Neural progenitor cell (in vitro differentiated cells): Measurements from ENCODE around the gene SMIM27. TPM values are rescaled to one million over a fixed set of nuclear protein-coding genes. Genes with fewer than 3 reads are reported as not detected.

ENCODE experiments used
- DNase-seq: peaks from one replicate; pipeline ENCODE4 v3.0.0-alpha.2; 2016; ENCODE audit warnings: low spot score
- H2AFZ ChIP-seq: fragments of 200-600 bp; sonication (generic); replicated peaks from 2 replicates; pipeline ENCODE4 v1.6.1; 2016; ENCODE audit warnings: antibody characterized with exemption
- H3F3A ChIP-seq: fragments of 200-600 bp; sonication (generic); 2 replicates; pipeline ENCODE4 v1.6.1; 2016; ENCODE audit warnings: antibody characterized with exemption, low read depth
- H3K27ac ChIP-seq: fragments of 200-600 bp; sonication (generic); 2 replicates; pipeline ENCODE4 v1.5.1; 2016; ENCODE audit warnings: mild to moderate bottlenecking
- H3K27me3 ChIP-seq: fragments of 200-600 bp; sonication (generic); 2 replicates; pipeline ENCODE4 v1.6.1; 2016; ENCODE audit warnings: mild to moderate bottlenecking, moderate library complexity
- H3K36me3 ChIP-seq: fragments of 200-600 bp; sonication (generic); 2 replicates; pipeline ENCODE4 v1.5.1; 2016
- H3K4me1 ChIP-seq: fragments of 200-600 bp; sonication (generic); 2 replicates; pipeline ENCODE4 v1.6.1; 2016; ENCODE audit warnings: mixed run types
- H3K4me2 ChIP-seq: fragments of 200-600 bp; sonication (generic); 2 replicates; pipeline ENCODE4 v1.6.1; 2016
- H3K4me3 ChIP-seq: fragments of 200-600 bp; sonication (generic); 2 replicates; pipeline ENCODE4 v1.5.1; 2016
- H3K79me2 ChIP-seq: fragments of 200-600 bp; sonication (generic); 2 replicates; pipeline ENCODE4 v1.6.1; 2016; ENCODE audit warnings: low read depth
- H3K9ac ChIP-seq: fragments of 200-600 bp; sonication (generic); 2 replicates; pipeline ENCODE4 v1.6.1; 2016
- H3K9me3 ChIP-seq: fragments of 200-600 bp; sonication (generic); 2 replicates; pipeline ENCODE4 v1.5.1; 2016; ENCODE audit warnings: low read depth
- H4K20me1 ChIP-seq: fragments of 200-600 bp; sonication (generic); 2 replicates; pipeline ENCODE4 v1.6.1; 2016; ENCODE audit warnings: low read depth
- H3K27ac Mint-ChIP-seq: 3 replicates; pipeline ENCODE4 v1.8.0; 2021; ENCODE audit warnings: mixed read lengths
- H3K27me3 Mint-ChIP-seq: 2 replicates; pipeline ENCODE4 v1.8.0; 2022; ENCODE audit warnings: low read depth, mild to moderate bottlenecking, inconsistent platforms, moderate library complexity, mixed read lengths; ENCODE audit not compliant: insufficient read depth
- H3K36me3 Mint-ChIP-seq: 3 replicates; pipeline ENCODE4 v1.8.0; 2021; ENCODE audit warnings: mixed read lengths
- H3K4me1 Mint-ChIP-seq: 3 replicates; pipeline ENCODE4 v1.8.0; 2021; ENCODE audit warnings: mixed read lengths
- H3K4me3 Mint-ChIP-seq: 3 replicates; pipeline ENCODE4 v1.8.0; 2021; ENCODE audit warnings: mild to moderate bottlenecking, moderate library complexity, mixed read lengths
- H3K9me3 Mint-ChIP-seq: 3 replicates; pipeline ENCODE4 v1.8.0; 2020; ENCODE audit warnings: mixed read lengths
- EZH2 ChIP-seq: fragments of 200-600 bp; sonication (generic); IDR thresholded peaks from 2 replicates; pipeline ENCODE4 v1.6.1; 2017; ENCODE audit warnings: antibody characterized with exemption, mild to moderate bottlenecking, moderate library complexity
- EZH2phosphoT487 ChIP-seq: fragments of 200-600 bp; sonication (generic); IDR thresholded peaks from 2 replicates; pipeline ENCODE4 v1.6.1; 2017; ENCODE audit warnings: antibody characterized with exemption
- total RNA-seq: library from RNA; depleted of rRNA; stranded (reverse); fragments of >200 nt; gene quantifications from 2 replicates; pipeline ENCODE4 v1.2.3, GENCODE V29; 2015; ENCODE audit warnings: low replicate concordance
- TF ChIP-seq, protein P1 (sequence below): fragments of 200-600 bp; sonication (generic); IDR thresholded peaks from 2 replicates; pipeline ENCODE4 v1.5.1; 2017; ENCODE audit warnings: antibody characterized with exemption, mild to moderate bottlenecking

Gene SMIM27
- total RNA-seq, 1 donor from 2014 or later = 9.7 TPM

DNA sequence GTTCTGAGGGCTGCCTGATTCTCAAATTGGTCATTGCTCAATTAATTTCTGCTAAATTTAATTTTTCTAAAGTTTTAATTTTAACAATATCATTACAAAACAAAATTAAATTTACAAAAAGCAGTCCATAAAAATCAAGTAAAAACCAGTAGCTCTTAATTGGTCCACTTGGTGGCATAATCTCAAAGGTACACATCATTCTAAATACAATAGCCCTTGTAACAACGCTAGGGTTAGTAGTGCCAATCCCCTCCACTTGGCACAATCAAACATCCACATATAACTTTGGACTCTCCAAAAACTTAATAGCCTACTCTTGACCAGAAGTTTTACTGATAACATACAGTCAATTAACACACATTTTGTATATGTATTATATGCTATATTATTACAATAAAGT is 22.7 kb downstream of the SMIM27 start:
- Histone ChIP-seq H3K27me3 (no peaks in the 10 kb centered on the region), H3K79me2 (peaks cover 30% of the 10 kb centered on the region), H3K9ac (no peak overlapping the region), H3K4me1 (peaks cover 18% of the 10 kb centered on the region), H3K27ac (no peak overlapping the region), H3K4me3 (no peak overlapping the region), H4K20me1 (peaks cover 18% of the 10 kb centered on the region), H3K36me3 (no peaks in the 10 kb centered on the region), H3K4me2 (no peak overlapping the region), H3K9me3 (no peaks in the 10 kb centered on the region), H2AFZ (no peak overlapping the region), H3F3A (peaks cover 13% of the 10 kb centered on the region)
- H3K4me3 Mint-ChIP-seq = no peak overlapping the region
- TF ChIP-seq EZH2phosphoT487 (no peak), EZH2 (no peak)
- peaks cover 18% of the 10 kb centered on the region for H3K4me1 Mint-ChIP-seq
- H3K9me3 Mint-ChIP-seq = no peaks in the 10 kb centered on the region
- DNase-seq = no peak
- peaks cover 3% of the 10 kb centered on the region for H3K36me3 Mint-ChIP-seq
- H3K27me3 Mint-ChIP-seq = peaks cover 10% of the 10 kb centered on the region
- H3K27ac Mint-ChIP-seq = no peak overlapping the region

DNA sequence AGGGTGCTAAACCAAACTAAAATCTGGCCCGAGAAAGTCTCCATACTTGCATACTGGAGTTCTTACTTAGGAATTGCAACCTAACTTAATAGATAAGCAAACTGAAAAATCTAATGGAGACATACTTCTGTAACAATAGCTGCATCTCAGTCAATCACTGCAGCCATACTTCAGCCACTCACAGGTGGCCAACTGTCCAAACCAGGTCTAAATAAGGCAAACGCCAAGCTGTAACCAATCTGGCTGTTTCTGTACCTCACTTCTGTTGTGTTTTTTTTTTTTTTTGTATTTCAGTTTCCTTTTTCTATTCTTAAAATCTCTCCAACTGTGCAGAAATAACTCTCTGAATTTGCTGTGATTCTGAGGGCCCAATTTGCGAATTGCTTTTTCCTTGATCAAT is 25.2 kb downstream of the SMIM27 start:
- no peaks in the 10 kb centered on the region for H3K9me3 ChIP-seq
- no peak overlapping the region for H3K9ac ChIP-seq
- H3K4me1 Mint-ChIP-seq = peaks cover 8% of the 10 kb centered on the region
- H4K20me1 ChIP-seq = peaks cover 3% of the 10 kb centered on the region
- no peak overlapping the region for H3K27ac Mint-ChIP-seq
- no peak overlapping the region for H3K4me2 ChIP-seq
- peaks cover 8% of the 10 kb centered on the region for H3K27me3 Mint-ChIP-seq
- H3K4me1 ChIP-seq = peaks cover 5% of the 10 kb centered on the region
- H3K9me3 Mint-ChIP-seq = no peaks in the 10 kb centered on the region
- H3K36me3 Mint-ChIP-seq = no peaks in the 10 kb centered on the region
- DNase-seq = no peak
- H3K27ac ChIP-seq = no peak overlapping the region
- no peak for TF ChIP-seq EZH2
- TF ChIP-seq EZH2phosphoT487 = no peak
- TF ChIP-seq, protein P1, sequence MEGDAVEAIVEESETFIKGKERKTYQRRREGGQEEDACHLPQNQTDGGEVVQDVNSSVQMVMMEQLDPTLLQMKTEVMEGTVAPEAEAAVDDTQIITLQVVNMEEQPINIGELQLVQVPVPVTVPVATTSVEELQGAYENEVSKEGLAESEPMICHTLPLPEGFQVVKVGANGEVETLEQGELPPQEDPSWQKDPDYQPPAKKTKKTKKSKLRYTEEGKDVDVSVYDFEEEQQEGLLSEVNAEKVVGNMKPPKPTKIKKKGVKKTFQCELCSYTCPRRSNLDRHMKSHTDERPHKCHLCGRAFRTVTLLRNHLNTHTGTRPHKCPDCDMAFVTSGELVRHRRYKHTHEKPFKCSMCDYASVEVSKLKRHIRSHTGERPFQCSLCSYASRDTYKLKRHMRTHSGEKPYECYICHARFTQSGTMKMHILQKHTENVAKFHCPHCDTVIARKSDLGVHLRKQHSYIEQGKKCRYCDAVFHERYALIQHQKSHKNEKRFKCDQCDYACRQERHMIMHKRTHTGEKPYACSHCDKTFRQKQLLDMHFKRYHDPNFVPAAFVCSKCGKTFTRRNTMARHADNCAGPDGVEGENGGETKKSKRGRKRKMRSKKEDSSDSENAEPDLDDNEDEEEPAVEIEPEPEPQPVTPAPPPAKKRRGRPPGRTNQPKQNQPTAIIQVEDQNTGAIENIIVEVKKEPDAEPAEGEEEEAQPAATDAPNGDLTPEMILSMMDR = no peak
- H3F3A ChIP-seq = peaks cover 13% of the 10 kb centered on the region
- H3K36me3 ChIP-seq = no peaks in the 10 kb centered on the region
- no peaks in the 10 kb centered on the region for H3K27me3 ChIP-seq
- no peak overlapping the region for H2AFZ ChIP-seq
- no peak overlapping the region for H3K4me3 ChIP-seq
- peaks cover 5% of the 10 kb centered on the region for H3K79me2 ChIP-seq
- no peak overlapping the region for H3K4me3 Mint-ChIP-seq

- H3K9ac ChIP-seq = no peak overlapping the region
- H3K9me3 Mint-ChIP-seq = no peaks in the 10 kb centered on the region
- H3K27me3 Mint-ChIP-seq = peaks cover 7% of the 10 kb centered on the region
Measured at GRCh38 chr9:32578976-32579375, 26.8 kb downstream of the SMIM27 start.

GRCh38 chr9:32579706-32580331 is 27.7 kb downstream of the SMIM27 start:
- H3K9me3 Mint-ChIP-seq = no peaks in the 10 kb centered on the region
- no peak overlapping the region for H3K27ac Mint-ChIP-seq
- H3K27me3 Mint-ChIP-seq = peaks cover 7% of the 10 kb centered on the region

More at GRCh38 chr9:32578976-32579375, 26.8 kb downstream of the SMIM27 start:
- Histone ChIP-seq H3K4me1 (no peaks in the 10 kb centered on the region), H2AFZ (no peak overlapping the region), H3K36me3 (no peaks in the 10 kb centered on the region), H3K9me3 (no peaks in the 10 kb centered on the region), H3F3A (peaks cover 1% of the 10 kb centered on the region), H3K27me3 (no peaks in the 10 kb centered on the region), H3K27ac (no peak overlapping the region), H3K4me2 (no peak overlapping the region), H3K79me2 (no peaks in the 10 kb centered on the region), H3K4me3 (no peak overlapping the region), H4K20me1 (no peaks in the 10 kb centered on the region)
- Mint-ChIP-seq H3K4me1 (no peaks in the 10 kb centered on the region), H3K4me3 (no peak overlapping the region), H3K27ac (no peak overlapping the region), H3K36me3 (no peaks in the 10 kb centered on the region)
- TF ChIP-seq, protein P1 = no peak
- TF ChIP-seq EZH2 = no peak
- no peak for TF ChIP-seq EZH2phosphoT487
- no peak for DNase-seq

More at GRCh38 chr9:32579706-32580331, 27.7 kb downstream of the SMIM27 start:
- Mint-ChIP-seq H3K4me1 (no peaks in the 10 kb centered on the region), H3K36me3 (no peaks in the 10 kb centered on the region), H3K4me3 (no peak overlapping the region)
- no peak overlapping the region for H3K9ac ChIP-seq
- H3K27ac ChIP-seq = no peak overlapping the region
- H3K79me2 ChIP-seq = no peaks in the 10 kb centered on the region
- H2AFZ ChIP-seq = no peak overlapping the region
- no peaks in the 10 kb centered on the region for H3K9me3 ChIP-seq
- TF ChIP-seq, protein P1 = peak; percentile 98
- no peak for TF ChIP-seq EZH2
- no peaks in the 10 kb centered on the region for H4K20me1 ChIP-seq
- H3K27me3 ChIP-seq = no peaks in the 10 kb centered on the region
- peak; percentile 51 for DNase-seq
- no peaks in the 10 kb centered on the region for H3K4me1 ChIP-seq
- H3F3A ChIP-seq = no peaks in the 10 kb centered on the region
- no peaks in the 10 kb centered on the region for H3K36me3 ChIP-seq
- H3K4me3 ChIP-seq = no peak overlapping the region
- H3K4me2 ChIP-seq = no peak overlapping the region
